Pancreas (tissue), 10 donors: ENCODE results near the gene HAGHL. TPM values are rescaled to one million over a fixed set of nuclear protein-coding genes. Genes with fewer than 3 reads are reported as not detected.

Source experiments
- ATAC-seq, 4 donors: fragments of 200-7000 bp; cut with Tn5 transposase; one replicate each; pipeline versions ENCODE4 v1.8.0 to v1.9.1; 2020; ENCODE audit warnings: mild to moderate bottlenecking in 4 of 4, moderate library complexity in 4 of 4
- DNase-seq, 6 donors: peaks; one replicate each; pipeline ENCODE4 v3.0.0-alpha.2; 2020
- FAIRE-seq: peaks from 2 replicates; lab custom pipeline; 2012; peaks lifted over from hg19 to GRCh38; lab: Jason Lieb, UNC
- H3K27ac ChIP-seq, 4 donors: fragments of 200-600 bp; sonication (generic); 1 replicate in 3 of 4; 2 replicates in 1 of 4; pipeline versions ENCODE4 v1.5.0 to v1.8.0; 2020
- H3K27me3 ChIP-seq, 4 donors: fragments of 200-600 bp; one replicate each; pipeline ENCODE4 v1.8.0; 2021
- H3K36me3 ChIP-seq, 3 donors: fragments of 200-600 bp; sonication (generic) in 1 of 3; one replicate each; pipeline versions ENCODE4 v1.5.0 to v1.8.0; 2020 to 2021
- H3K4me1 ChIP-seq, 3 donors: fragments of 200-600 bp; one replicate each; pipeline ENCODE4 v1.8.0; 2021
- H3K4me3 ChIP-seq, 4 donors: fragments of 200-600 bp; sonication (generic) in 2 of 4; one replicate each; pipeline versions ENCODE4 v1.5.0 to v1.8.0; 2020 to 2021
- H3K9me3 ChIP-seq, 4 donors: fragments of 200-600 bp; one replicate each; pipeline ENCODE4 v1.8.0; 2021
- CTCF ChIP-seq, 4 donors: fragments of 200-600 bp; sonication (generic) in 3 of 4; IDR thresholded peaks; one replicate each; pipeline versions ENCODE4 v1.5.0 to v1.8.0; 2021; ENCODE audit warnings: antibody characterized with exemption in 4 of 4
- WGBS, 2 donors: extraction: QIAGEN DNeasy Blood & Tissue Kit; methylation state at CpG; one replicate each; pipeline ENCODE4 v1.1.7; 2013; 5-methylcytosine and 5-hydroxymethylcytosine counted together
- intact Hi-C, 3 donors: fragments of 100-400 bp; cut with DNase I; formaldehyde crosslinking; loops; one replicate each; pipeline versions ENCODE4 v1.11.1 to v1.14.2; 2022
- polyA plus RNA-seq, 2 donors: library from polyadenylated mRNA; stranded (reverse); fragments of 200-250 nt; gene quantifications; one replicate each; pipeline ENCODE4 v1.2.3, GENCODE V29; 2013
- total RNA-seq, 6 donors: library from RNA; stranded (reverse); fragmentation: NEBNext Ultra II Directional in 4 of 6; extraction: Animal tissue kit (Norgen Biotek cat#: 25700) in 4 of 6; gene quantifications; one replicate each; pipeline versions ENCODE4 v1.2.1 to v1.2.4, GENCODE V29; 2021 to 2023
- donor health status: healthy with polysubstance abuse.
- donor health status: DM: no; HTN: no; CAD: no; lungs with moderate emphysema.
- donor health status: DM: no; HTN: no; CAD: no.
- donor health status: control.
- donor health status: control.
- donor health status: Bipolar disorder and iron deficiency.
- donor health status: DM: yes; HTN: yes; CAD: no.
- donor health status: DM: no; HTN: no; CAD: no.
- donor health status: DM: no; HTN: no; CAD: no.
- donor health status: DM: yes; HTN: yes; CAD: no.

Gene HAGHL
- total and polyA plus RNA-seq, 8 donors = 0.47 to 17.5 (median 1.6) TPM

DNA sequence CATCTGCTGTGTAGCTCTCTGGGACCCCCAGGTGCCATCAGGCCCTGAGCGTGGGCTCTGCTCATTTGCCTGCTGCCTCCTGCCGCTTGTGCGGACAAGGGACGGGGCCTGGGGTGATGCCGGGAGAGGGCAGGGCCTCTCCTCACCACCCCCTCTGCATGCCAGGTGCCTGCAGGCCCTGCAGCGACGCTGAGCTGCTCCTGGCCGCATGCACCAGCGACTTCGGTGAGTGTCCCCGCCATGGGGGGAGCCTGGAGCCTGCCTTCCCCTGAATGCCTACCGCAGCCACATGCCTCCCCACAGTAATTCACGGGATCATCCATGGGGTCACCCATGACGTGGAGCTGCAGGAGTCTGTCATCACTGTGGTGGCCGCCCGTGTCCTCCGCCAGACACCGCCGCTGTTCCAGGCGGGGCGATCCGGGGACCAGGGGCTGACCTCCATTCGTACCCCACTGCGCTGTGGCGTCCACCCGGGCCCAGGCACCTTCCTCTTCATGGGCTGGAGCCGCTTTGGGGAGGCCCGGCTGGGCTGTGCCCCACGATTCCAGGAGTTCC lies 10.1 kb upstream of the HAGHL start:
- FAIRE-seq (no peak), DNase-seq (no peak), ATAC-seq (no peak)
- WGBS, 2 donors = 86 to 87% methylated on average over 29 of the region's 29 CpGs
- H3K27me3 ChIP-seq = no peaks in the 10 kb centered on the region
- H3K9me3 ChIP-seq = no peaks in the 10 kb centered on the region
- no peaks in the 10 kb centered on the region for H3K36me3 ChIP-seq
- H3K27ac ChIP-seq = peak overlapping the region; percentile 5 to 68 (median 44)
- H3K4me3 ChIP-seq = peak overlapping the region in 1 of 4 donors; percentile 89
- TF ChIP-seq CTCF (IDR thresholded peaks at IDR 0.05) = no peak
- intact Hi-C loops = loop anchor here in 1 of 3 donors (10.0 kb wide), 1 partner anchor 338 kb away; no protein-coding TSS in a partner anchor
- peaks cover 6 to 28% (median 21%) of the 10 kb centered on the region in 3 donors for H3K4me1 ChIP-seq

GRCh38 chr16:717450-718245 lies 9.3 kb upstream of the HAGHL start:
- ATAC-seq (no peak), DNase-seq (no peak), FAIRE-seq (no peak)
- no peak for TF ChIP-seq CTCF (IDR thresholded peaks at IDR 0.05)
- H3K4me1 ChIP-seq = peaks cover 6 to 28% (median 21%) of the 10 kb centered on the region in 3 donors
- H3K27ac ChIP-seq = no peak overlapping the region
- H3K36me3 ChIP-seq = no peaks in the 10 kb centered on the region
- H3K4me3 ChIP-seq = no peak overlapping the region
- H3K27me3 ChIP-seq = no peaks in the 10 kb centered on the region
- intact Hi-C loops = loop anchor here in 1 of 3 donors (10.0 kb wide), 1 partner anchor 337 kb away; no protein-coding TSS in a partner anchor
- 77 to 83% methylated on average over 31 to 32 of the region's 32 CpGs for WGBS, 2 donors
- no peaks in the 10 kb centered on the region for H3K9me3 ChIP-seq

DNA sequence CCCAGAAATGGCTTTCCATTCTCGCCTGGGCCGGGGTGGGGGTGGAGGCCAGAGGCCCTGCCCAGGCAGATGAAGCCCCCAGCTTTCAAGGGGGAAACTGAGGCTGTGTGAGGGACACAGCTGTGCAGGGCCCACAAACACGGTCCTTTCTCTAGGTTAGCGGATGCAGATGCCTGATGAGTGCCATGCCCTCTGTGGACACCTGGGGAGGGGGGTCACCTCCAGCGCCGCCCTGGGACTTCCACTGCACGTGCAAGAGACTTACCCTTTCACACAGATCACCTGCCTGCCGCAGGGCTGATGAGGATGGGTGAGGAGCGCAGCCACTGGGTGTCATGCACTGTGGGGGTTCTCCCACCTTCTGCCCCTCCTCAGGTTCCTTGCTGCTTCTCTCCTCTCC lies 8.5 kb upstream of the HAGHL start:
- 93 to 94% methylated on average over 9 of the region's 9 CpGs for WGBS, 2 donors
- Histone ChIP-seq H3K36me3 (no peaks in the 10 kb centered on the region), H3K27me3 (no peaks in the 10 kb centered on the region), H3K27ac (no peak overlapping the region), H3K4me1 (peaks cover 6 to 28% (median 21%) of the 10 kb centered on the region in 3 donors), H3K9me3 (no peaks in the 10 kb centered on the region), H3K4me3 (no peak overlapping the region)
- FAIRE-seq (no peak), ATAC-seq (no peak), DNase-seq (no peak)
- no peak for TF ChIP-seq CTCF (IDR thresholded peaks at IDR 0.05)
- intact Hi-C loops = loop anchor here in 1 of 3 donors (10.0 kb wide), 1 partner anchor 336 kb away; no protein-coding TSS in a partner anchor

- no peak for TF ChIP-seq CTCF (IDR thresholded peaks at IDR 0.05)
- no peaks in the 10 kb centered on the region for H3K27me3 ChIP-seq
- FAIRE-seq (no peak), DNase-seq (no peak), ATAC-seq (no peak)
- no peak overlapping the region for H3K27ac ChIP-seq
- no peaks in the 10 kb centered on the region for H3K36me3 ChIP-seq
- WGBS, 2 donors = 71 to 86% methylated on average over 6 of the region's 6 CpGs
- no peaks in the 10 kb centered on the region for H3K9me3 ChIP-seq
- intact Hi-C loops = loop anchor here in 1 of 3 donors (10.0 kb wide), 1 partner anchor 336 kb away; no protein-coding TSS in a partner anchor
- H3K4me1 ChIP-seq = peaks cover 6 to 28% (median 21%) of the 10 kb centered on the region in 3 donors
- no peak overlapping the region for H3K4me3 ChIP-seq
Observed at GRCh38 chr16:718922-719321, 8.0 kb upstream of the HAGHL start.
